ENCODE data around the gene FCER1G.

FCER1G gene

DNA sequence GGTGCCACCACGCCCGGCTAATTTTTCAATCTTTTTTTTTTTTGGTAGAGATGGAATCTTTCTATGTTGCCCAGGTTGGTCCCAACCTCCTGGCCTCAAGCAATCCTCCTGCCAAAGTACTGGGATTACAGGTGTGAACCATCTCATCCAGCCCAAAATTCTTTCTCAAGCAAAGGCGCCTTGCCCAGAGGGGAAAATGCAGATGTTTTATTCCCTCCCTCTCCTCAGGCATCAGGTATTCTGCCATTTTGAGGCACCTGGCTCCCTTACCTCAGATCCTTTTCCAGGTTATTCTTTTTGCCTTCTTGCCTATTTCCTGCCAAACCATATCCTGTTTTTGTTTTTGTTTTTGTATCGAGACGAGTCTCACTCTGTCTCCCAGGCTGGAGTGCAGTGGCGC, 26.7 kb upstream of the FCER1G start:
- DNase-seq (ENCODE audit: low read depth in 2 of 2): no peak

- DNase-seq (ENCODE audit: low read depth in 2 of 2): no peak
Observed at GRCh38 chr1:161189036-161189435, 26.1 kb upstream of the FCER1G start.

DNA sequence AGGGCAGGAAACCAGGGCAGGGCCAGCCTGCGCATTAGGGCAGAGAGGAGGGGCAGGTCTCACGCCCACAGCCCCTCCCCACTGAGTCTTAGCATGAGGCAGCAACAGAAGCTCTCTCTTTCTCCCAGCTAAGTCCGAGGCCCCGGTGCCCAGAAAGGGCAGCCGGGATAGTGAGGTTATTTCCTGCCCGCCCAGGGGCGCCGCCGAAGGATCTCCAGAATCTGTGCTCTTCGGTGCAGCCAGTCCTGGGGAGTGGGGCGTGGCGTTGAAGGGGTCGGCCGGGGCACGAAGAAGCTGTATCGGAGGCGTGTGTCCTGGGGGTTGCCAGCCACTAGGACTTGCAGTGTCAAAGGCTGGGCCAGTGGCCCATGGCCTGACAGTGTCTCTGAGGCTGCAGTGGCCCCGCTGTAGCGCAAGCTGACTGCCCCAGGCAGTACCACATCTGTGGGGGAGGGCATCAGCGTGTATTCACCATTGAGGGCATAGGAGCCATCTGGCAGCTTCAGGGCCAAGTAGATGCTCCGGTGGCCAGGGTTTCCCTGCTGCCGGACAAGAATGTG, 24.1 kb upstream of the FCER1G start:
- DNase-seq (ENCODE audit: low read depth in 2 of 2): no peak

- DNase-seq (ENCODE audit: low read depth in 2 of 2): no peak
Observed at GRCh38 chr1:161191971-161192370, 23.1 kb upstream of the FCER1G start.

DNA sequence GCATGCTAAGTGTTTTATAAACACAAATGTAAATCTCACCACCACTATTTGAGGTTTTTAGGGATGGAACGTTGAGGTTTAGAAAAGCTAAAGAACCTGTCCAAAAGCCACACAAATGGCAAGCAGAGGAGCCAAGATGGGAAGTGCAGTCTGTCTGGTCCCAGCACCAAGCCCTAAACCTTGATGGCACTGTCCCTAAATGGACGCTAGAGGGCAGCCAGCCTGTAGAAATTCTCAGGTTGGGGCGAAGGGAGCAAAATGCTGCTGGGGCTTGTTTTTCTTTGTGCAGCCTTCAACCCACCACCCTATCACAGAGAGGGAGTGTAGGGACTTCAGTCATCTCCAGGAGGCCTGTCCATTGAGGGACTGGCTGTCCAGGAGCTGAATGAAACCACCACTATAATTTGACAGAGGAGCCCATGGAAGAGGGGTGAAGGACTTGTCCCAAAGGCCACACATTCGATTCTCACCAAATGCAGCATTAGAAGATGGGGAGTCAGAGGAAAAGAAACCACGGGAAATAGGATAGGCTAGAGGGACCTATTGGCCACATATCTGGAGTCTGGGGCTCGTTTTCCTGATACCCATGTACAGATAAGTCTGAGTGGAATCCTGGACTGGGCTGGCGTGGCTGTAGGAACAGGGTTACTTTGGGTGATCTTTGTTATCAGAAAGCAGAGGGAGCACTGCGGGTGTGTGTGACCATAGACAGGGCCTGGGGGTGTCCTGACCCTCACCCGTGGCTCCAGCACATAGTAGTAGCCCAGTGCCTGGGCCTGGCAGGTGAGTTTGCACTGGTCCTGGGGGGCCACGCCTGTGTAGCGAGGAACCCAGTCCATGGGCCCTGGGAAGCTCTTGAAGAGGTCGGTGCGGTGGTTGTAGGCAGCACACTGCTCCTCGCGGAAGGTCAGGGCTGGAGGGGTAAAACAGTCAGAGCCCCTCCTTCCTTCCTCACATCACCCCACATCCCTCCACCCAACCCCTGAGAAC, 22.3 kb upstream of the FCER1G start:
- peak; percentile 32 to 38 for DNase-seq (ENCODE audit: low read depth in 2 of 2)

DNA sequence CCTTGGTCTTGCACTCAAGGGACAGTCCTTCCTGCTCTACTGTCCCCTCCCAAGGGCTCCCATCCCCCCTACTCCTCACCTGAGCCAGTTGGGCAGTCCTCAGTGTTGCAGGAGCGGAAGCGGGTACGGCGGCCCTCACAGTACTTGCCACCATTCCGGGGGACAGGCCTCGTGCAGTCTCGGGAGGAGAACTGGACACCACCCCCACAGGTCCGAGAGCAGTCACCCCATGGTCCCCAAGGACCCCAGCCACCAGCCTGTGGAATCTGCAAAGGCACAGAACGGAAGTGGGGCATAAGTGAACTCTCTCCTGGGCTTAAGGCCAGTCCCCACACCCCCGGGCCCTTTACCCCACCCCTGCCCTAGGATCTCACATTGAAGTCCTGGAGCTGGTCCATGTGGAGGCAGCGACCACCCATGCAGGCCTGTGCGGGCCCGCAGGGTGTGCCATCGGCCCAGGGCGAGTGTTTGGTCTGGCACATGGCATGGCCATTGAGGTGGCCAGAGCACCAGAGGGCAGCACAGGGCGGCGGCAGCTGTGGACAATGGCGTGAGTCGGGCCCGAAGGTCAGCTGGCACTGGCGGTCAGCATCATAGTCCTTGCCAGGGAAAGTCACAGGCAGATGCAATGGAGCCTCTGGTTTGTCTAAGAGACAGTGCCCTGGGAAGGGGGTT, 21.4 kb upstream of the FCER1G start:
- DNase-seq (ENCODE audit: low read depth in 2 of 2): no peak

DNA sequence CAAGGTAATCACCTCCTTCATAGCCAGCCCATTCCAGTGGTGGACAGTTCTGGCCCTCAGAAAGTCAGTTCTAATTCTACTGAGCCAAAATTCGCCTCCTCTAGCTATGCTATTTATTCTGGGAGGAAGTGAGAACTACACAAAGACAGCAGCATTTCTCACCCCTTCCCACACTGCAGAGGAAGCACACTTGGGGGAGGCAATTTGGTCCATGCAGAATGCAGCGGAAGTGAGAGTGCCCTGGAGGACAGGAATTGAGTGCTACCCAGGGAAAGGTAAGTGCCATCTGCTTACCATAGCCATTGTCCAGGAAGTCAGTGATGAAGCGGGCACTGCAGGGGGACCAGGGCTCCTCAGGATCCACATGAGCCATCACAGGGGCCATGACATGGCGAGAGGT, 19.9 kb upstream of the FCER1G start:
- DNase-seq (ENCODE audit: low read depth in 2 of 2): no peak

GRCh38 chr1:161196111-161196510, 19.0 kb upstream of the FCER1G start:
- no peak for DNase-seq (ENCODE audit: low read depth in 2 of 2)

GRCh38 chr1:161196521-161197451, 18.3 kb upstream of the FCER1G start:
- no peak for DNase-seq (ENCODE audit: low read depth in 2 of 2)

- no peak for DNase-seq (ENCODE audit: low read depth in 2 of 2)
Observed at GRCh38 chr1:161197560-161198193, 17.4 kb upstream of the FCER1G start.

GRCh38 chr1:161198194-161198896, 16.8 kb upstream of the FCER1G start:
- DNase-seq (ENCODE audit: low read depth in 2 of 2): no peak

- DNase-seq (ENCODE audit: low read depth in 2 of 2): no peak
Observed at GRCh38 chr1:161198897-161199431, 16.1 kb upstream of the FCER1G start, which contains the start of gene ADAMTS4. TSS of gene ADAMTS4 (minus strand) at chr1:161199054. CDS start at chr1:161198627, 427 bp downstream.

- no peak for DNase-seq (ENCODE audit: low read depth in 2 of 2)
Observed at GRCh38 chr1:161199506-161200139, 15.5 kb upstream of the FCER1G start.

GRCh38 chr1:161200421-161200991, 14.6 kb upstream of the FCER1G start:
- DNase-seq (ENCODE audit: low read depth in 2 of 2): no peak

DNA sequence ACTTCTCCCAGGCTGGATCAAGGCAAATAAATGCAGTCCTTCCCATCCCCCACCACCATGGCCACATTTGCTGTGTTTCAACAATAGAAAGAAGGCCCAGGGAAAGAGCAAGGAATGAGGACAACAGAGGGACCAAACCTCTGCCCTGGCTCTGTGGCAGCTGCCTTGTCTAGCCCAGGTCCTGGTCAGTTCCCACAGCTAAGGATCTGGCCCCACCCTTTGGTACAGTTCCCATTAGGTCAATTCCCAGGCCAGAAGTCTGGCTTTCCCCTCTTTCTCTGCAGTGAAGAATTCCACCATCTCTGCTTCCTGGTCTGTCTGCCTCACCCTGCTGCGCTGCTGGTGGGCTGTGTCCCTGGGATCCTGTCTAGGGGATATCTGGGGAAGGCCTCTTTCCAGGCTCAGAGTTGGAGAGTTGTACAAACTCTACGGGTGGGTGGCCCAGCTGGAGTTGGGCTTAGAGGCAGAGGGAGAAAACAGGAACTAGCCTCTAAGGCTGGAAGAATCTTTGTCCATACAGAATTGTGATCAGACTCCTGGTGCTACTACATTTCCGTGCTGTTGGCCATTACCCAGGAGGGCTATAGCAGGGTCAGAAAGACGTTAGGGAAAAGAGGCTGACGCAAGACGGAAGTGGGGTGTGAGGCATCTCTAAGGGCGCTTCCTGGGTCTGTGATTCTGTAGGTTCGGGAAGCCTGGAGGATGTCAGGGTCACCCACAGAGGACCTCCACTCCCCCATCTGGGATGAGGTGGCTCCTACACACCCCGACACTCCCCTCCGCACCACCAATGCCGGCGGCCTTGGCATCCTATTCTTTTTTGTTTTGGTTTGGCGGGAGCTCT, 13.9 kb upstream of the FCER1G start:
- no peak for DNase-seq (ENCODE audit: low read depth in 2 of 2)

- DNase-seq (ENCODE audit: low read depth in 2 of 2): peak; percentile 85 to 92
Observed at GRCh38 chr1:161201836-161202712, 13.0 kb upstream of the FCER1G start, which contains the start of gene NDUFS2. TSS of gene NDUFS2 (plus strand) at chr1:161202367. CDS start at chr1:161202386, 19 bp downstream.

All from stimulated activated CD8-positive, alpha-beta memory T cell treated with anti-CD3 and anti-CD28 coated beads, Interleukin-2, amount 100 ng/mL, for 48 hours (primary cell).